CD4-positive, alpha-beta T cell treated with Interleukin-4 for 4 hours (primary cell): ENCODE results near the gene ZNF24.

Experiments used
- DNase-seq: peaks from one replicate; pipeline ENCODE4 v3.0.0-alpha.2; 2020

ZNF24 gene

DNA sequence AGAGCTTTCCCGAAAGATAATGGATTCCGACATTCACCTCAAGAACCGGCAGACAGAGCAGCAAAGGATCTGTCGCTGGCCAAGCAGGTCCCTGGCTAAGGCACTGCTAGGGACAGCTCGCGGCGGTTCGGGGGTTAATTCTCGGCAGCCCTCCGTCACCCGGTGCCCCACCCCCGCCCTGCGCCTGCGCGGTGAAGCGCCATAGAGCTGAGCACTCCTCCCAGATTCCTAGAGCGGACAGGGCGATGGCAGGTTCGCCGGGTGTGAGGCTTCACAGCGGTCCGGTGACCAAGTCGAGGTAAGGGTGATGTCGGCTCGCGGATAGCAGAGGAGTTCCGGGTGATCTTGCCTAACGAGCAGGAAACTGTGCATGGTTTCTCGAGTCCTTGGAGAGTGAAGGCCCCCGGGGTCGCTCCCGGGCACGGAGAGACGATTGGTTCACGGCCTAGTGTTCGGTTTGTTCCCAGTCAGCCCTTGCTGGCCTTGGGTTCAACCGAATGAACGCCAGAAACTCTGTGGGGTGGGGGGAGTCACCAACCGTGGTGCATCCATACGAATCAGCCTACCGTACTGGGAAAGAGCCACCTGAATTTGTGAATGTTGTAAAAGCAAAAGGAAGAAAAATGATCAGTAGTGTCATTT lies 54.0 kb downstream of the ZNF24 start, which contains the start of gene ZSCAN30:
Gene ZSCAN30, minus strand, starts transcription at position 136 of the 642 bp plus-strand sequence. CDS start 25,877 bp downstream, outside the sequence.
- peak; percentile 97 for DNase-seq

DNA sequence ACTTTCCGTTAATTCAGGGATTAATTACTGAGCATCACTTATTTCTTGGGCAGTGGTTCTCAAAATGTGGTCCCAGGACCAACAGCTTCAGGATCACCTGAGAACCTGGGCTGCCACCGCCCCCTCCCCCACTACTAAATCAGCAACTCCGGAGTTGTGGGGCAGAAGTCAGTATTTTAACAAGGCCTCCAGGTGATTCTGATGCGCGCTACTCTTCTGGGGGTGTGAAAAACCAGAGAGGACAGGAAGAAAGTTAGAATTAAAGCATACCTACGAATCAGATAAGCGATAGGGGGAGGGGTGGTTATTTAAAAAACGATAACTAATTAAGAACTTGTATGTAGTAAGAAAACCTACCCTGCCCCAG lies 54.5 kb downstream of the ZNF24 start:
- DNase-seq: no peak

DNA sequence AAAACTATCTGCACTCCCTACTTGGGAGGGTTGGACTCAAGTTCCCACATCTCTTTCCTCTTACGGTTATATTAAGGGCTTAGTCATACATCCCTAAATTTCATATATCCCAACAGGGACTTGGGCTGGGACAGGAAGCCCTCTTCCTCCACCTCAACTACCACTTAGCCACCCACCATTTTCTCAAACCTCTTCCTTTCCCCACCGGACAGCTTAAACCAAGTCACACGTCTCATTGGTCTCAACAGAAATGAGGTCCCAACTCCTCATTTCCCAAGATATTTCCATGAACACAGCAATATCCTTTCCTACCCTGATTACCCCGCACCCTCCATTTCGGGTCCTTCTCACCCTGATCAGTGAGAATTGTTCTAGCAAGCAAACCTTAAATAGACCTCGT lies 54.9 kb downstream of the ZNF24 start:
- no peak for DNase-seq

DNA sequence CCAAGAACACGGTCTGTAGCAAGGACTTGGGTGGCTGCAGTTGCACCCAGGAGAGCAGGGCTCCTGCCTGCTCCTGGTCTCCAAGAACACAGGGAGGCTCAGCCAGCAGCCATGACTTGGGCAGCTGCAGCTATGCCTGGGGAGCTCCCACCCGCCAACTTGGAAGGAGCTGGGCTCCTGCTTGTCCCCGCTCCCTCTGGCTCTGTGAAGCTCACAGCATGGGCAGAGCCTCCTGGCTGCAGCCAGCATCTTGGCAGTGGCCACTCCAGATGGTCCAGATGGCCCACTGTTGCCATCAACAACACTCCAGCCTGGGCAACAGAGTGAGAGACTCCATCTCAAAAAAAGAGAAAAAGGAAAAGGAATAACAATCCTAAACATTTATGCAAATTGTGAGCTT lies 59.4 kb downstream of the ZNF24 start:
- no peak for DNase-seq

DNA sequence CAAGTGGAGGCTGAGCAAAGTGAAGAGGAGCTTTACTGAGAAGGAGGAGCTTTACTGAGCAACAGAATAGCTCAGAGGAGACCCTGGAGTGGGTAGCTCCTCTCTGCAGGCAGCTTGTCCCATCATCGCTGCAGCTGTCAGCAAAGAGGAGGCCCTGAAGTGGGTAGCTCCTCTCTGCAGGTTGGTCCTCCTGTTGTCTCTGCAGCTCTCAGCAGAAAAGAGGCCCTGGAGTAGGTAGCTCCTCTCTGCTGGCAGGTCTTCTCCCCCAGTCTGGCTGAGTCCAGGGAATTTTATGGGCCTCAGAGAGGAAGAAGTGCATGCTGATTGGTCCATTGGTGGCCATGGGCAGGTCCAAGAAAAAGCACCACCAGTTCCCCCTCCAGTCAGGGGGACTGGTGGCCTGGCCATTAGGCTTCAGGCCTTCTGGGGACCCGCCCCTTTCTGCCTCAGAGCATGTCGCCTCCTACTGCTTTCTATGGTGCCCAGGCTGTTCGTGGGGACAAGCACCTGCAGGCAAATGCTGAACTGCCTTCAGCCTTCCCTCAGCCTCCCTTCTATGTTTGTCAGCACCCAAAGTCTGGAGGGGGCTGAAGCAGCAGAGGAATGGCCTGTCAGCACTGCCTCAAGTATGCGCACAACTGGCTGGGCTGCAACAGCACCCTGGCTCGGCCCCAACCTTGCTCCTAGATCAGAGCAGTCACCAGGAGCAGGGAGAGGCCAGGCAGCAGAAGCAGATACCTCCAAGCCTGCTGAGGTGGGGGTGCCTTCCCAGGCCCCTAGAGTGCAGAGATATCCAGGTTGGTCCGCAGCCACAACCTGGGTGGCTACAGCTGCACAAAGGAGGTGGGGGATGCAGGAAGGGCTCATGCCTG lies 60.1 kb downstream of the ZNF24 start:
- no peak for DNase-seq

DNA sequence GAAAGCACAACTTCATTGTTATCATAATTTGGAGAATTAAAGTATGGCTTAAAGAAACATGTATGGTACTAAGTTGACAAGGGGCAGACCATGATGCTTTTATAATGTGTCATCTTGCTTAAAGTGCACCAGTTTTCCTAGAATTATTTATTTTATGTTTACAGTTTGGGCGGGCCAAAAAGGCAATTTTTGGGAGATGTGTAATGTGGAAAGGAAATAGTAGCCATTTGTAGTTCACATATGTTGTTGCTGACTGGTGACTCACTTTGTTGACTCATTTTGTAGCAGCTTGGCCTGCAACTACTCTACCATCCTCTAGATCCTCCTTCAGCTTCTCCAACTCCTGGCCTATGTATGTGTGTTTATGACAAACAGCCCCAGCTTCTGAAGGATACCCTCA lies 61.9 kb downstream of the ZNF24 start:
- no peak for DNase-seq
